ENCODE data around the gene RXYLT1.

RXYLT1 gene

GRCh38 chr12:63752841-63753240 is 26.9 kb upstream of the RXYLT1 start:
- no peak for DNase-seq (ENCODE audit: low read depth)
- H3K4me3 ChIP-seq (ENCODE audit: low read depth, low read length): no peak overlapping the region
- TF ChIP-seq MYC (IDR thresholded peaks at IDR 0.05; ENCODE audit: low read depth, low read length): no peak
- no peak for TF ChIP-seq MAX (IDR thresholded peaks at IDR 0.05; ENCODE audit: low read depth, low read length)
- TF ChIP-seq, protein P1, sequence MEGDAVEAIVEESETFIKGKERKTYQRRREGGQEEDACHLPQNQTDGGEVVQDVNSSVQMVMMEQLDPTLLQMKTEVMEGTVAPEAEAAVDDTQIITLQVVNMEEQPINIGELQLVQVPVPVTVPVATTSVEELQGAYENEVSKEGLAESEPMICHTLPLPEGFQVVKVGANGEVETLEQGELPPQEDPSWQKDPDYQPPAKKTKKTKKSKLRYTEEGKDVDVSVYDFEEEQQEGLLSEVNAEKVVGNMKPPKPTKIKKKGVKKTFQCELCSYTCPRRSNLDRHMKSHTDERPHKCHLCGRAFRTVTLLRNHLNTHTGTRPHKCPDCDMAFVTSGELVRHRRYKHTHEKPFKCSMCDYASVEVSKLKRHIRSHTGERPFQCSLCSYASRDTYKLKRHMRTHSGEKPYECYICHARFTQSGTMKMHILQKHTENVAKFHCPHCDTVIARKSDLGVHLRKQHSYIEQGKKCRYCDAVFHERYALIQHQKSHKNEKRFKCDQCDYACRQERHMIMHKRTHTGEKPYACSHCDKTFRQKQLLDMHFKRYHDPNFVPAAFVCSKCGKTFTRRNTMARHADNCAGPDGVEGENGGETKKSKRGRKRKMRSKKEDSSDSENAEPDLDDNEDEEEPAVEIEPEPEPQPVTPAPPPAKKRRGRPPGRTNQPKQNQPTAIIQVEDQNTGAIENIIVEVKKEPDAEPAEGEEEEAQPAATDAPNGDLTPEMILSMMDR (IDR thresholded peaks at IDR 0.05; ENCODE audit: low read depth, low read length): no peak
- no peak for TF ChIP-seq POLR2A (IDR thresholded peaks at IDR 0.05; ENCODE audit: extremely low read depth, insufficient read length)

- TF ChIP-seq, protein P1 (IDR thresholded peaks at IDR 0.05; ENCODE audit: low read depth, low read length): no peak
- no peak for TF ChIP-seq POLR2A (IDR thresholded peaks at IDR 0.05; ENCODE audit: extremely low read depth, insufficient read length)
- no peak overlapping the region for H3K4me3 ChIP-seq (ENCODE audit: low read depth, low read length)
- DNase-seq (ENCODE audit: low read depth): no peak
Measured at GRCh38 chr12:63753743-63754142, 26.0 kb upstream of the RXYLT1 start.

DNA sequence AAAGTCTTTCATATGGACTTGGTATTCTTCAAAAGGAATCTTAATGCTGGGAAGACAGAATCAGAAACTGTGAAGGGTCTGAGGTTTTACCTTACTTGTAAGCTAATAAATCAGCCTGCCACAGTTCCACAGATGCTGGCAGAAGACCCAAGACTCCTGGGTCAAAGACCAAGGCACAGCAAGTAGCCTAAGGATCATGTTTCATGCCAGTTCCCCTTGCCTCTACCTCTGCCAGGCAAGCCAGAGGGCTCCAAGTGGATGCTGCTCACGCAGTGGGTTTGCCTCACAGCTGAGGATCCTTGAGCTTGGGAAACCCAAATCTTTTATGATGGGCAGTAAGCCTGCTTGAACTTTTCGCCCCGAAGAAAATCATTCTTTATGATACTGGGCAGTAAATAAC is 15.2 kb upstream of the RXYLT1 start:
- H3K4me3 ChIP-seq (ENCODE audit: low read depth, low read length): no peak overlapping the region
- DNase-seq (ENCODE audit: low read depth): no peak
- TF ChIP-seq, protein P1 (IDR thresholded peaks at IDR 0.05; ENCODE audit: low read depth, low read length): no peak
- no peak for TF ChIP-seq MYC (IDR thresholded peaks at IDR 0.05; ENCODE audit: low read depth, low read length)
- no peak for TF ChIP-seq MAX (IDR thresholded peaks at IDR 0.05; ENCODE audit: low read depth, low read length)
- no peak for TF ChIP-seq POLR2A (IDR thresholded peaks at IDR 0.05; ENCODE audit: extremely low read depth, insufficient read length)

GRCh38 chr12:63766498-63766897 is 13.2 kb upstream of the RXYLT1 start:
- TF ChIP-seq MAX (IDR thresholded peaks at IDR 0.05; ENCODE audit: low read depth, low read length) (no peak), MYC (IDR thresholded peaks at IDR 0.05; ENCODE audit: low read depth, low read length) (no peak), POLR2A (IDR thresholded peaks at IDR 0.05; ENCODE audit: extremely low read depth, insufficient read length) (no peak)
- TF ChIP-seq, protein P1 (IDR thresholded peaks at IDR 0.05; ENCODE audit: low read depth, low read length): no peak
- no peak overlapping the region for H3K4me3 ChIP-seq (ENCODE audit: low read depth, low read length)
- DNase-seq (ENCODE audit: low read depth): no peak

GRCh38 chr12:63770375-63770774 is 9.3 kb upstream of the RXYLT1 start:
- no peak for TF ChIP-seq MYC (IDR thresholded peaks at IDR 0.05; ENCODE audit: low read depth, low read length)
- TF ChIP-seq, protein P1 (IDR thresholded peaks at IDR 0.05; ENCODE audit: low read depth, low read length): no peak
- no peak for TF ChIP-seq MAX (IDR thresholded peaks at IDR 0.05; ENCODE audit: low read depth, low read length)
- no peak for TF ChIP-seq POLR2A (IDR thresholded peaks at IDR 0.05; ENCODE audit: extremely low read depth, insufficient read length)
- no peak for DNase-seq (ENCODE audit: low read depth)
- no peak overlapping the region for H3K4me3 ChIP-seq (ENCODE audit: low read depth, low read length)

DNA sequence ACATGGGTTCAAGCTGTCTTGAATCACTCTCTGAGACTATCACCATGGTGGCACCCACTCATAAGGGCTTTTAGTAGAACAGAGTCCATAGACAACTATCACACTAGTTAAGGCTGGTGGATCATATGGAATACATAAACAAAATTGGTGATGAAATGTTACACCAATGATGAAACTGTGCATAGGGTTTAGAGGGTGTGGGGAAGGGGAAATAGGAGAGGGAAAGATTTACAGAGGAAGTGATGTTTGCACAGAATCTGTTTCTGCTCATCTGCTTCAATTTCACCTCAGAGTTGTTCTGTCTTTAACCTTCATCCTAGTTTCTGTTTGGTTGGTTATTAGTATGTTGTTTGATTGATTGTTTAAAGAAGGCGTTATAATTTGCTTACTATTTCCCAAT is 2.4 kb upstream of the RXYLT1 start:
- H3K4me3 ChIP-seq (ENCODE audit: low read depth, low read length): no peak overlapping the region
- DNase-seq (ENCODE audit: low read depth): peak; percentile 9
- TF ChIP-seq MYC (IDR thresholded peaks at IDR 0.05; ENCODE audit: low read depth, low read length): no peak
- TF ChIP-seq, protein P1 (IDR thresholded peaks at IDR 0.05; ENCODE audit: low read depth, low read length): no peak
- TF ChIP-seq MAX (IDR thresholded peaks at IDR 0.05; ENCODE audit: low read depth, low read length): no peak
- TF ChIP-seq POLR2A (IDR thresholded peaks at IDR 0.05; ENCODE audit: extremely low read depth, insufficient read length): no peak

All from NB4 (cell line).